Measurements from ENCODE around the gene TMED4. TPM values are rescaled to one million over a fixed set of nuclear protein-coding genes. Genes with fewer than 3 reads are reported as not detected.

The TMED4 gene
- total and polyA plus RNA-seq, 2 of the 13 experiments (the other 11 are each of a cell fraction or from before 2014, with no cell fraction given): 81.4 to 109 TPM

GRCh38 chr7:44565097-44565794 is 16.8 kb downstream of the TMED4 start (continued):
- TF ChIP-seq, protein P1, sequence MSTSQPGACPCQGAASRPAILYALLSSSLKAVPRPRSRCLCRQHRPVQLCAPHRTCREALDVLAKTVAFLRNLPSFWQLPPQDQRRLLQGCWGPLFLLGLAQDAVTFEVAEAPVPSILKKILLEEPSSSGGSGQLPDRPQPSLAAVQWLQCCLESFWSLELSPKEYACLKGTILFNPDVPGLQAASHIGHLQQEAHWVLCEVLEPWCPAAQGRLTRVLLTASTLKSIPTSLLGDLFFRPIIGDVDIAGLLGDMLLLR (CRISPR knock-in tag; IDR thresholded peaks at IDR 0.05): no peak
- no peak for TF ChIP-seq ZSCAN31 (CRISPR knock-in tag; IDR thresholded peaks at IDR 0.05; ENCODE audit: low read depth)
- TF ChIP-seq ZNF318 (CRISPR knock-in tag; IDR thresholded peaks at IDR 0.05): no peak
- no peak for TF ChIP-seq LRRFIP1 (CRISPR knock-in tag; conservative IDR thresholded peaks at IDR 0.05)
- TF ChIP-seq AKAP8 (CRISPR knock-in tag; IDR thresholded peaks at IDR 0.05): 0 out of 2 replicates have a peak, but pooled peaks have one; percentile 13
- no peak for TF ChIP-seq ZNF746 (CRISPR knock-in tag; IDR thresholded peaks at IDR 0.05)
- TF ChIP-seq MBNL3 (CRISPR knock-in tag; conservative IDR thresholded peaks at IDR 0.05): no peak
- TF ChIP-seq ZNF232 (CRISPR knock-in tag; IDR thresholded peaks at IDR 0.05; ENCODE audit: borderline replicate concordance): no peak
- TF ChIP-seq JUND (CRISPR knock-in tag; IDR thresholded peaks at IDR 0.05): no peak
- 0 out of 2 replicates have a peak, but pooled peaks have one; percentile 72 for TF ChIP-seq NFKB2 (CRISPR knock-in tag; IDR thresholded peaks at IDR 0.05; ENCODE audit: borderline replicate concordance)
- no peak for TF ChIP-seq TARDBP (CRISPR knock-in tag; IDR thresholded peaks at IDR 0.05)
- no peak for TF ChIP-seq ARNT2 (CRISPR knock-in tag; IDR thresholded peaks at IDR 0.05; ENCODE audit: low read depth)
- TF ChIP-seq, protein P2, sequence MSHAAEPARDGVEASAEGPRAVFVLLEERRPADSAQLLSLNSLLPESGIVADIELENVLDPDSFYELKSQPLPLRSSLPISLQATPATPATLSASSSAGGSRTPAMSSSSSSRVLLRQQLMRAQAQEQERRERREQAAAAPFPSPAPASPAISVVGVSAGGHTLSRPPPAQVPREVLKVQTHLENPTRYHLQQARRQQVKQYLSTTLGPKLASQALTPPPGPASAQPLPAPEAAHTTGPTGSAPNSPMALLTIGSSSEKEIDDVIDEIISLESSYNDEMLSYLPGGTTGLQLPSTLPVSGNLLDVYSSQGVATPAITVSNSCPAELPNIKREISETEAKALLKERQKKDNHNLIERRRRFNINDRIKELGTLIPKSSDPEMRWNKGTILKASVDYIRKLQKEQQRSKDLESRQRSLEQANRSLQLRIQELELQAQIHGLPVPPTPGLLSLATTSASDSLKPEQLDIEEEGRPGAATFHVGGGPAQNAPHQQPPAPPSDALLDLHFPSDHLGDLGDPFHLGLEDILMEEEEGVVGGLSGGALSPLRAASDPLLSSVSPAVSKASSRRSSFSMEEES (CRISPR knock-in tag; IDR thresholded peaks at IDR 0.05): no peak
- no peak for TF ChIP-seq U2AF2 (IDR thresholded peaks at IDR 0.05; ENCODE audit: low read depth, low read length)
